Neural cell (in vitro differentiated cells): ENCODE results near the gene SLC5A11. TPM values are rescaled to one million over a fixed set of nuclear protein-coding genes. Genes with fewer than 3 reads are reported as not detected.

Source experiments
- H2AFZ ChIP-seq: fragments of 200-600, 300-800 bp; sonication (generic), shearing (Covaris generic); 2 replicates; pipeline ENCODE4 v1.6.0; 2014; ENCODE audit warnings: low read depth, mild to moderate bottlenecking, antibody characterized with exemption, low read length, moderate library complexity
- H3F3A ChIP-seq: fragments of 200-600 bp; shearing (Covaris generic); 2 replicates; pipeline ENCODE4 v1.6.1; 2016; ENCODE audit warnings: mild to moderate bottlenecking, moderate library complexity, mixed read lengths, antibody characterized with exemption, low read length; ENCODE audit not compliant: insufficient read depth, poor library complexity, severe bottlenecking
- H3K27ac ChIP-seq: fragments of 200-600, 300-800 bp; sonication (generic), shearing (Covaris generic); 2 replicates; pipeline ENCODE4 v1.5.1; 2014; ENCODE audit warnings: mild to moderate bottlenecking, low read length, moderate library complexity
- H3K27me3 ChIP-seq: fragments of 300-800, 200-600 bp; sonication (generic), shearing (Covaris generic); 2 replicates; pipeline ENCODE4 v1.6.0; 2014; ENCODE audit warnings: mild to moderate bottlenecking, low read depth, low read length, moderate library complexity; ENCODE audit not compliant: insufficient read depth
- H3K36me3 ChIP-seq: fragments of 300-800, 200-600 bp; sonication (generic), shearing (Covaris generic); 2 replicates; pipeline ENCODE4 v1.5.1; 2014; ENCODE audit warnings: mild to moderate bottlenecking, antibody characterized with exemption, low read length, moderate library complexity; ENCODE audit not compliant: insufficient read depth
- H3K4me2 ChIP-seq: fragments of 300-800, 200-600 bp; sonication (generic), shearing (Covaris generic); 2 replicates; pipeline ENCODE4 v1.6.0; 2014; ENCODE audit warnings: mild to moderate bottlenecking, low read length
- H3K4me3 ChIP-seq: fragments of 300-800, 200-600 bp; sonication (generic), shearing (Covaris generic); 2 replicates; pipeline ENCODE4 v1.5.1; 2014; ENCODE audit warnings: mild to moderate bottlenecking, low read length, moderate library complexity
- H3K79me2 ChIP-seq: fragments of 200-600 bp; shearing (Covaris generic); replicated peaks from 2 replicates; pipeline ENCODE4 v1.6.0; 2014; ENCODE audit warnings: mild to moderate bottlenecking, low read length, moderate library complexity; ENCODE audit not compliant: insufficient read depth
- H3K9ac ChIP-seq: fragments of 300-800, 200-600 bp; sonication (generic), shearing (Covaris generic); 2 replicates; pipeline ENCODE4 v1.6.1; 2016; ENCODE audit warnings: mild to moderate bottlenecking, low read length, mixed read lengths
- H3K9me2 ChIP-seq: fragments of 200-600 bp; shearing (Covaris generic); 2 replicates; pipeline ENCODE4 v1.6.1; 2016; ENCODE audit warnings: mild to moderate bottlenecking, low read length, mixed read lengths; ENCODE audit not compliant: insufficient read depth
- H3K9me3 ChIP-seq: fragments of 200-600, 300-800 bp; sonication (generic), shearing (Covaris generic); 2 replicates; pipeline ENCODE4 v1.6.1; 2016; ENCODE audit warnings: mild to moderate bottlenecking, mixed run types, low read length, moderate library complexity, mixed read lengths
- H4K20me1 ChIP-seq: fragments of 200-600 bp; shearing (Covaris generic); 2 replicates; pipeline ENCODE4 v1.6.1; 2016; ENCODE audit warnings: mild to moderate bottlenecking, mixed run types; ENCODE audit not compliant: insufficient read depth
- EP300 ChIP-seq: fragments of 450-650 bp; conservative IDR thresholded peaks from 2 replicates; pipeline ENCODE4 v1.6.1; 2014; ENCODE audit warnings: antibody characterized with exemption, mild to moderate bottlenecking, moderate library complexity; ENCODE audit not compliant: poor library complexity, severe bottlenecking
- EZH2 ChIP-seq: fragments of 200-600, 300-800 bp; shearing (Covaris generic), sonication (generic); IDR thresholded peaks from 2 replicates; pipeline ENCODE4 v1.6.1; 2014; ENCODE audit warnings: antibody characterized with exemption, low read length, borderline replicate concordance, mild to moderate bottlenecking; ENCODE audit not compliant: insufficient read depth, poor library complexity, severe bottlenecking
- MXI1 ChIP-seq: fragments of 450-650 bp; conservative IDR thresholded peaks from 2 replicates; pipeline ENCODE4 v1.6.1; 2014; ENCODE audit warnings: antibody characterized with exemption, mild to moderate bottlenecking; ENCODE audit not compliant: poor library complexity, severe bottlenecking
- POLR2AphosphoS5 ChIP-seq: IDR thresholded peaks from 2 replicates; pipeline ENCODE4 v1.6.1; 2012
- RAD21 ChIP-seq: fragments of 450-650 bp; conservative IDR thresholded peaks from 2 replicates; pipeline ENCODE4 v1.6.1; 2014; ENCODE audit warnings: antibody characterized with exemption, mild to moderate bottlenecking, moderate library complexity
- SMC3 ChIP-seq: fragments of 450-650 bp; conservative IDR thresholded peaks from 2 replicates; pipeline ENCODE4 v1.6.1; 2014; ENCODE audit warnings: antibody characterized with exemption, mild to moderate bottlenecking, moderate library complexity; ENCODE audit not compliant: poor library complexity
- TAF1 ChIP-seq: IDR thresholded peaks from 2 replicates; pipeline ENCODE4 v1.6.1; 2012; ENCODE audit warnings: low read depth
- polyA minus RNA-seq: library from RNA; depleted of rRNA, polyadenylated mRNA; stranded (reverse); fragments of >200 nt; gene quantifications from 2 replicates; pipeline ENCODE4 v1.2.3, GENCODE V29; 2014
- polyA plus RNA-seq: library from polyadenylated mRNA; depleted of rRNA; stranded (reverse); fragments of >200 nt; gene quantifications from 2 replicates; pipeline ENCODE4 v1.2.3, GENCODE V29; 2014
- TF ChIP-seq, protein P1 (sequence below): fragments of 450-650 bp; IDR thresholded peaks from 2 replicates; pipeline ENCODE4 v1.5.1; 2014; ENCODE audit warnings: antibody characterized with exemption, mild to moderate bottlenecking, moderate library complexity; ENCODE audit not compliant: poor library complexity, severe bottlenecking
- TF ChIP-seq, protein P2 (sequence below): IDR thresholded peaks from 2 replicates; pipeline ENCODE4 v1.6.1; 2012; ENCODE audit warnings: borderline replicate concordance

The SLC5A11 gene, protein sequence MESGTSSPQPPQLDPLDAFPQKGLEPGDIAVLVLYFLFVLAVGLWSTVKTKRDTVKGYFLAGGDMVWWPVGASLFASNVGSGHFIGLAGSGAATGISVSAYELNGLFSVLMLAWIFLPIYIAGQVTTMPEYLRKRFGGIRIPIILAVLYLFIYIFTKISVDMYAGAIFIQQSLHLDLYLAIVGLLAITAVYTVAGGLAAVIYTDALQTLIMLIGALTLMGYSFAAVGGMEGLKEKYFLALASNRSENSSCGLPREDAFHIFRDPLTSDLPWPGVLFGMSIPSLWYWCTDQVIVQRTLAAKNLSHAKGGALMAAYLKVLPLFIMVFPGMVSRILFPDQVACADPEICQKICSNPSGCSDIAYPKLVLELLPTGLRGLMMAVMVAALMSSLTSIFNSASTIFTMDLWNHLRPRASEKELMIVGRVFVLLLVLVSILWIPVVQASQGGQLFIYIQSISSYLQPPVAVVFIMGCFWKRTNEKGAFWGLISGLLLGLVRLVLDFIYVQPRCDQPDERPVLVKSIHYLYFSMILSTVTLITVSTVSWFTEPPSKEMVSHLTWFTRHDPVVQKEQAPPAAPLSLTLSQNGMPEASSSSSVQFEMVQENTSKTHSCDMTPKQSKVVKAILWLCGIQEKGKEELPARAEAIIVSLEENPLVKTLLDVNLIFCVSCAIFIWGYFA
- not detected in 2 replicates for polyA plus RNA-seq
- polyA minus RNA-seq = not detected in 2 replicates

DNA sequence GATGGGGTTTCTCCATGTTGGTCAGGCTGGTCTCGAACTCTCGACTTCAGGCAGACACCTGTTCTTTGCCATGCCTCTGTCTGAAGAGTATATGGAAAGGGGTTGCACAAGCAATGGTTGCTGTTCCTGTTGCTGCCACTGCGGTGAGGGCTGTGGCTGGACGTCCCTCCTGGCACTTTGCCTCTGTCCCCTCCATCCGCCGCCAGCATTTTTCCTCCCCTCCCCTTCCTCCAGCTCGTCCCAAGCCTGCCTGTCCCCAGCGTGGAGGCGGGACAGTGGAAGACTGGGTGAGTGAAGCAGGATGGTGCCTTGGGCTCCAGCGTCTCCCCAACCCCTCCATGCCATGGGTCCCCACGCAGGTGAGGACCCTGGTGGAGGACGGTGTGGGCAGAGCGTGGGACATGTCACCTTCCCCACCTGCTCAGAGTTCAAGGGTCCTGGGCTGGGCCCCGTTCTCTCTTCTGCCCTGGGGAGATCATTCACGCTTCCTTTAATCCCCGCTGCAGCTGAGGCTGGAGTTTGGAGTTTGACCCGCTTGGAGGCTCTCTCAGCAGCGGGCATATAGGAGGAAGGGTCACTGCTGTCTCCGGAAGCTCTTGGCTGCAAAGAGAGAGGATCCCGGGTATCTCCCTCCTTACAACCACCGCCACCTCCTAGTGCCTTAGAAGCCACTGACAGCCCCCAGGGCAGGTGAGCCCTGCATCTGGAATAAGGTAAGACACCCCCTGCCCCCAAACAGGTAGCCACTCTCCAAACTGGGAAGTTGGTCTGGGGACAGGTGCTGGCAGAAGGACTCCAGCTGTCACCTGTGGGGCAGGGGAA, at the start of gene SLC5A11:
Gene SLC5A11 (plus strand): TSS at position 238 of the 822 bp plus-strand sequence. CDS start 12,681 bp downstream, outside the sequence.
- Histone ChIP-seq H3K27me3 (no peaks in the 10 kb centered on the region), H3K9me3 (no peaks in the 10 kb centered on the region), H3K9me2 (no peaks in the 10 kb centered on the region), H3K4me2 (no peak within 1 kb of the TSS), H3K36me3 (no peaks in the 10 kb centered on the region), H3K79me2 (no peaks in the 10 kb centered on the region), H4K20me1 (no peaks in the 10 kb centered on the region), H3K27ac (no peak within 1 kb of the TSS), H3K9ac (no peak within 1 kb of the TSS), H3F3A (no peaks in the 10 kb centered on the region), H3K4me3 (no peak within 1 kb of the TSS), H2AFZ (no peak within 1 kb of the TSS)
- no peak for TF ChIP-seq SMC3
- no peak for TF ChIP-seq MXI1
- no peak for TF ChIP-seq TAF1
- no peak for TF ChIP-seq RAD21
- TF ChIP-seq EZH2 = no peak
- TF ChIP-seq, protein P1, sequence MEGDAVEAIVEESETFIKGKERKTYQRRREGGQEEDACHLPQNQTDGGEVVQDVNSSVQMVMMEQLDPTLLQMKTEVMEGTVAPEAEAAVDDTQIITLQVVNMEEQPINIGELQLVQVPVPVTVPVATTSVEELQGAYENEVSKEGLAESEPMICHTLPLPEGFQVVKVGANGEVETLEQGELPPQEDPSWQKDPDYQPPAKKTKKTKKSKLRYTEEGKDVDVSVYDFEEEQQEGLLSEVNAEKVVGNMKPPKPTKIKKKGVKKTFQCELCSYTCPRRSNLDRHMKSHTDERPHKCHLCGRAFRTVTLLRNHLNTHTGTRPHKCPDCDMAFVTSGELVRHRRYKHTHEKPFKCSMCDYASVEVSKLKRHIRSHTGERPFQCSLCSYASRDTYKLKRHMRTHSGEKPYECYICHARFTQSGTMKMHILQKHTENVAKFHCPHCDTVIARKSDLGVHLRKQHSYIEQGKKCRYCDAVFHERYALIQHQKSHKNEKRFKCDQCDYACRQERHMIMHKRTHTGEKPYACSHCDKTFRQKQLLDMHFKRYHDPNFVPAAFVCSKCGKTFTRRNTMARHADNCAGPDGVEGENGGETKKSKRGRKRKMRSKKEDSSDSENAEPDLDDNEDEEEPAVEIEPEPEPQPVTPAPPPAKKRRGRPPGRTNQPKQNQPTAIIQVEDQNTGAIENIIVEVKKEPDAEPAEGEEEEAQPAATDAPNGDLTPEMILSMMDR = no peak
- TF ChIP-seq, protein P2, sequence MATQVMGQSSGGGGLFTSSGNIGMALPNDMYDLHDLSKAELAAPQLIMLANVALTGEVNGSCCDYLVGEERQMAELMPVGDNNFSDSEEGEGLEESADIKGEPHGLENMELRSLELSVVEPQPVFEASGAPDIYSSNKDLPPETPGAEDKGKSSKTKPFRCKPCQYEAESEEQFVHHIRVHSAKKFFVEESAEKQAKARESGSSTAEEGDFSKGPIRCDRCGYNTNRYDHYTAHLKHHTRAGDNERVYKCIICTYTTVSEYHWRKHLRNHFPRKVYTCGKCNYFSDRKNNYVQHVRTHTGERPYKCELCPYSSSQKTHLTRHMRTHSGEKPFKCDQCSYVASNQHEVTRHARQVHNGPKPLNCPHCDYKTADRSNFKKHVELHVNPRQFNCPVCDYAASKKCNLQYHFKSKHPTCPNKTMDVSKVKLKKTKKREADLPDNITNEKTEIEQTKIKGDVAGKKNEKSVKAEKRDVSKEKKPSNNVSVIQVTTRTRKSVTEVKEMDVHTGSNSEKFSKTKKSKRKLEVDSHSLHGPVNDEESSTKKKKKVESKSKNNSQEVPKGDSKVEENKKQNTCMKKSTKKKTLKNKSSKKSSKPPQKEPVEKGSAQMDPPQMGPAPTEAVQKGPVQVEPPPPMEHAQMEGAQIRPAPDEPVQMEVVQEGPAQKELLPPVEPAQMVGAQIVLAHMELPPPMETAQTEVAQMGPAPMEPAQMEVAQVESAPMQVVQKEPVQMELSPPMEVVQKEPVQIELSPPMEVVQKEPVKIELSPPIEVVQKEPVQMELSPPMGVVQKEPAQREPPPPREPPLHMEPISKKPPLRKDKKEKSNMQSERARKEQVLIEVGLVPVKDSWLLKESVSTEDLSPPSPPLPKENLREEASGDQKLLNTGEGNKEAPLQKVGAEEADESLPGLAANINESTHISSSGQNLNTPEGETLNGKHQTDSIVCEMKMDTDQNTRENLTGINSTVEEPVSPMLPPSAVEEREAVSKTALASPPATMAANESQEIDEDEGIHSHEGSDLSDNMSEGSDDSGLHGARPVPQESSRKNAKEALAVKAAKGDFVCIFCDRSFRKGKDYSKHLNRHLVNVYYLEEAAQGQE = no peak
- TF ChIP-seq POLR2AphosphoS5 = no peak
- TF ChIP-seq EP300 = no peak

DNA sequence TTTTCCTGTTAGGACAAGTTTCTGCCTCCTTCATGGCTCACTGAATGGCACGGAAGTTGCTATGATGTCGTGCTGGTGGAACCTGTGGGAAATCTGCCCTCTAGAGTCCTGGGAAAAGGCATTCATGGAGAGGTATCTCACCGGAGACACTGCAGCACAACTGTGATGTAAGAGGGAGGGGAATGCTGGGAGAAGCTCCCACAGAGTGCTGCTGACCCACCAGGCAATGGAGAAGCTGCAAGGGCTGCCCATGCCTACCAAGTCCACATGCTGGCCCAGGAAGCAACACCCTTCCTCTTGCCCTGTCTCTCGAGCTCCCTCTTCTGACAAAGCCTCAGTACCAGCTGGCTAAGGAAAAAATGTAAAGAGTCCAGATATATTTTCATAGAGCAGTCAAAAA, 45.2 kb upstream of the SLC5A11 start:
- Histone ChIP-seq H3K36me3 (peaks cover 19% of the 10 kb centered on the region), H3K27me3 (no peaks in the 10 kb centered on the region), H4K20me1 (no peaks in the 10 kb centered on the region), H3K4me3 (no peak overlapping the region), H3K9me2 (no peaks in the 10 kb centered on the region), H3K27ac (no peak overlapping the region), H3F3A (no peaks in the 10 kb centered on the region), H2AFZ (no peak overlapping the region), H3K4me2 (no peak overlapping the region), H3K9me3 (no peaks in the 10 kb centered on the region), H3K9ac (no peak overlapping the region), H3K79me2 (no peaks in the 10 kb centered on the region)
- no peak for TF ChIP-seq RAD21
- no peak for TF ChIP-seq SMC3
